OCI-LY7 (cell line): ENCODE measurements around the gene ADGRF1. TPM values are rescaled to one million over a fixed set of nuclear protein-coding genes. Genes with fewer than 3 reads are reported as not detected.

ENCODE experiments used
- BruUV-seq: library from RNA; stranded (reverse); fragments of 400-500 nt; replicated peaks from 2 replicates; lab custom pipeline; 2021; lab: Mats Ljungman, UMichigan
- CTCF ChIA-PET: fragments of 300-600 bp; sonication (Branson Sonifier 250); formaldehyde crosslinking; loops from one replicate; lab custom pipeline; 2022; ENCODE audit warnings: antibody characterized with exemption; ENCODE audit not compliant: unreplicated experiment; lab: Charles Lee
- POLR2A ChIA-PET: fragments of 300-600 bp; sonication (Branson Sonifier 250); formaldehyde crosslinking; loops from one replicate; lab custom pipeline; 2022; ENCODE audit warnings: antibody characterized with exemption; lab: Charles Lee
- DNase-seq: peaks from one replicate; pipeline ENCODE4 v3.0.0-alpha.2; 2015; ENCODE audit warnings: low spot score
- H2AFZ ChIP-seq: fragments of 200-600 bp; sonication (generic), shearing (Covaris generic); 2 replicates; pipeline ENCODE4 v1.6.1; 2014; ENCODE audit warnings: mild to moderate bottlenecking, antibody characterized with exemption, low read length, moderate library complexity
- H3K27ac ChIP-seq: fragments of 200-600 bp; sonication (generic); 2 replicates; pipeline ENCODE4 v1.5.1; 2014; ENCODE audit warnings: mixed run types, low read depth, mild to moderate bottlenecking, moderate library complexity, low read length, inconsistent platforms; ENCODE audit not compliant: poor library complexity, severe bottlenecking
- H3K36me3 ChIP-seq: fragments of 200-600 bp; sonication (generic); 2 replicates; pipeline ENCODE4 v1.6.1; 2014; ENCODE audit warnings: mild to moderate bottlenecking, antibody characterized with exemption, low read length, moderate library complexity, mixed read lengths; ENCODE audit not compliant: insufficient read depth
- H3K4me1 ChIP-seq: fragments of 200-600 bp; sonication (generic); 2 replicates; pipeline ENCODE4 v1.5.1; 2014; ENCODE audit warnings: mild to moderate bottlenecking, low read length; ENCODE audit not compliant: insufficient read depth, poor library complexity, severe bottlenecking
- H3K4me2 ChIP-seq: fragments of 200-600 bp; sonication (generic); 2 replicates; pipeline ENCODE4 v1.6.1; 2014; ENCODE audit warnings: mild to moderate bottlenecking, low read length
- H3K4me3 ChIP-seq: fragments of 200-600 bp; sonication (generic); 2 replicates; pipeline ENCODE4 v1.5.1; 2014; ENCODE audit warnings: mild to moderate bottlenecking, low read depth, low read length; ENCODE audit not compliant: poor library complexity, severe bottlenecking
- H3K79me2 ChIP-seq: fragments of 200-600 bp; sonication (generic); 2 replicates; pipeline ENCODE4 v1.6.1; 2016; ENCODE audit warnings: low read depth, mild to moderate bottlenecking, low read length, moderate library complexity, mixed read lengths; ENCODE audit not compliant: insufficient read depth
- H3K9me2 ChIP-seq: fragments of 200-600 bp; sonication (generic); 2 replicates; pipeline ENCODE4 v1.6.1; 2016; ENCODE audit warnings: mild to moderate bottlenecking, low read length, mixed read lengths; ENCODE audit not compliant: insufficient read depth
- H3K9me3 ChIP-seq: fragments of 200-600 bp; sonication (generic); 2 replicates; pipeline ENCODE4 v1.6.1; 2014; ENCODE audit warnings: mild to moderate bottlenecking, mixed run types, low read length, mixed read lengths
- H4K20me1 ChIP-seq: fragments of 200-600 bp; sonication (generic); 2 replicates; pipeline ENCODE4 v1.6.1; 2014; ENCODE audit warnings: mild to moderate bottlenecking, antibody characterized with exemption, low read length, moderate library complexity, mixed read lengths; ENCODE audit not compliant: insufficient read depth
- EZH2phosphoT487 ChIP-seq: fragments of 200-600 bp; sonication (generic); IDR thresholded peaks from 2 replicates; pipeline ENCODE4 v1.6.1; 2018; ENCODE audit warnings: low read depth, borderline replicate concordance, mild to moderate bottlenecking, mixed run types, antibody characterized with exemption, low read length, moderate library complexity, mixed read lengths
- intact Hi-C: fragments of 100-400 bp; cut with micrococcal nuclease; formaldehyde crosslinking; loops from one replicate; pipeline ENCODE4 v1.10.0; 2022; ENCODE audit not compliant: unreplicated experiment
- total RNA-seq, 2 experiments: library from RNA; depleted of rRNA in 1 of 2; stranded (reverse); fragments of >200 nt in 1 of 2; shearing (Covaris generic) in 1 of 2; gene quantifications; 2 replicates each; pipeline ENCODE4 v1.2.3, GENCODE V29; 2014 to 2022
- TF ChIP-seq, protein P1 (sequence below): fragments of 200-600 bp; sonication (generic); conservative IDR thresholded peaks from 2 replicates; pipeline ENCODE4 v1.5.1; 2014; ENCODE audit warnings: mild to moderate bottlenecking, antibody characterized with exemption, low read length, moderate library complexity, mixed read lengths

The ADGRF1 gene
- total RNA-seq, 2 experiments from 2014 or later: not detected

DNA sequence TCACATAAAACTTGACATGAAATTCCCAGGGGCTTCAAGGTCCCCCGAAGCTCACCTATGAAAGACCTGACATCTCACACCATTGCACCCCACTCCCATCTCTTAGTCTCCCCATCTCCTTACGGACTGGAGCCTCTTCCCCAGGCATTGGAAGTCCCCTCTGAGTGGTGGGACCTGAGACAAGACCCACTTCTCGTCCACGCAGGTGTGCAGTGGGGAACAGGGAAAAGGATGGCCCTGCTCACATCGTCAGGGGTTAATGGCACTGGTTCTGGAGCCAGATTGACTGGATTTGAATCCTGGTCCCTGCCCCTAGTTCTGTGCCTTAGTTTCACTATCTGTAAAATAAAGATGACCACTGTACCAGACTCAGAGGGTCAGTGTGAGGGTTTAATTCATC is 15.5 kb downstream of the ADGRF1 start:
- no peak overlapping the region for H3K4me3 ChIP-seq
- no peaks in the 10 kb centered on the region for H3K79me2 ChIP-seq
- BruUV-seq: no TSS peak
- H3K4me1 ChIP-seq: no peaks in the 10 kb centered on the region
- no peaks in the 10 kb centered on the region for H3K9me3 ChIP-seq
- H2AFZ ChIP-seq: no peak overlapping the region
- no peaks in the 10 kb centered on the region for H4K20me1 ChIP-seq
- H3K36me3 ChIP-seq: no peaks in the 10 kb centered on the region
- H3K9me2 ChIP-seq: no peaks in the 10 kb centered on the region
- TF ChIP-seq EZH2phosphoT487: no peak
- TF ChIP-seq, protein P1, sequence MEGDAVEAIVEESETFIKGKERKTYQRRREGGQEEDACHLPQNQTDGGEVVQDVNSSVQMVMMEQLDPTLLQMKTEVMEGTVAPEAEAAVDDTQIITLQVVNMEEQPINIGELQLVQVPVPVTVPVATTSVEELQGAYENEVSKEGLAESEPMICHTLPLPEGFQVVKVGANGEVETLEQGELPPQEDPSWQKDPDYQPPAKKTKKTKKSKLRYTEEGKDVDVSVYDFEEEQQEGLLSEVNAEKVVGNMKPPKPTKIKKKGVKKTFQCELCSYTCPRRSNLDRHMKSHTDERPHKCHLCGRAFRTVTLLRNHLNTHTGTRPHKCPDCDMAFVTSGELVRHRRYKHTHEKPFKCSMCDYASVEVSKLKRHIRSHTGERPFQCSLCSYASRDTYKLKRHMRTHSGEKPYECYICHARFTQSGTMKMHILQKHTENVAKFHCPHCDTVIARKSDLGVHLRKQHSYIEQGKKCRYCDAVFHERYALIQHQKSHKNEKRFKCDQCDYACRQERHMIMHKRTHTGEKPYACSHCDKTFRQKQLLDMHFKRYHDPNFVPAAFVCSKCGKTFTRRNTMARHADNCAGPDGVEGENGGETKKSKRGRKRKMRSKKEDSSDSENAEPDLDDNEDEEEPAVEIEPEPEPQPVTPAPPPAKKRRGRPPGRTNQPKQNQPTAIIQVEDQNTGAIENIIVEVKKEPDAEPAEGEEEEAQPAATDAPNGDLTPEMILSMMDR: no peak
- no peak overlapping the region for H3K27ac ChIP-seq
- intact Hi-C loops: no loop called here
- ChIA-PET POLR2A (no interaction called here), CTCF (no interaction called here)
- H3K4me2 ChIP-seq: no peak overlapping the region
- no peak for DNase-seq

DNA sequence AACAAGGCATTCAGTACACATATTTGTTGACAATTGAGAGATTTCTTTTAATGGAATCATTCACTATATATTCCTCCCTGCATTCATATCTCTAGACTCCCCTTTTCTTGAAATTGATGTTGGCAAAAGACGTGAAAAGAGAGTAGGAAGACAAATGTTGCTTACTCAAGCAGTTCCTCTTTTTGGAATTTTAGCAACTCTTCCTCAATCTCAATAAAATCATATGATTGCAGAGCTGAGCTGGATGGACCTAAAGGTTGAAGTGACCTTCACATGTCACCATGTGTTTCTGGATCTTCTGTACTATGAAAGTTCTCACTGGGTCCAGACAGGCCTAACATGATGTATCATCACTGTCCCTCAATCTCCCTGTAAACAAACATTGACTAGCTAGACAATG is 18.6 kb downstream of the ADGRF1 start:
- BruUV-seq: no TSS peak
- Histone ChIP-seq H4K20me1 (no peaks in the 10 kb centered on the region), H3K36me3 (no peaks in the 10 kb centered on the region), H3K4me3 (no peak overlapping the region), H3K9me3 (no peaks in the 10 kb centered on the region), H3K27ac (no peak overlapping the region), H3K4me1 (no peaks in the 10 kb centered on the region), H2AFZ (no peak overlapping the region), H3K9me2 (no peaks in the 10 kb centered on the region), H3K4me2 (no peak overlapping the region), H3K79me2 (no peaks in the 10 kb centered on the region)
- intact Hi-C loops: no loop called here
- no peak for TF ChIP-seq EZH2phosphoT487
- TF ChIP-seq, protein P1: no peak
- no peak for DNase-seq
- ChIA-PET CTCF (no interaction called here), POLR2A (interaction anchor here (0.5 to 1.7 kb wide), 2 partner anchors 8 to 80 kb away, joined by 4 read pairs; no protein-coding TSS in a partner anchor)

DNA sequence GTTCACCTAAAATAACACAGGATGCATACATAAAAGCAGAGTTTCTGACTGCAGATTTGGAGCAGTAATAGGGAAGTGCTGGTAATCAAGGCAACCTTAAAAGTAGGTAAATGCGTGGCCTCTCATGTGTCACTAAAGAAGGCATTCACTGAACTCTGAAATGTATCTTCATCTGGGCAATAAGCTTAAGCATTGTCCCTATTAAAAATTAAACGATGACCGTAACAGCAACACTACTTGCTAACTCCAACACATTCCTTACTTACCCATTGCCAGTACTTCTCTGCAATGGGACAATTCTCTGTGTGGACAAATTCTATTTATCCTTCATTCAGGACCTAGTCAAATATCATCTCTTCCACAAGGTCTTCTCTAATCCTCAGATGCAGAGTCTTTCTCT is 19.9 kb downstream of the ADGRF1 start:
- no peak for DNase-seq
- no peak overlapping the region for H2AFZ ChIP-seq
- H3K4me3 ChIP-seq: no peak overlapping the region
- no peaks in the 10 kb centered on the region for H3K4me1 ChIP-seq
- POLR2A ChIA-PET: interaction anchor here (0.7 to 1.7 kb wide), 3 partner anchors 9 to 25 kb away, joined by 3 to 4 read pairs (median 4); no protein-coding TSS in a partner anchor
- H3K9me3 ChIP-seq: no peaks in the 10 kb centered on the region
- H3K27ac ChIP-seq: no peak overlapping the region
- no peak overlapping the region for H3K4me2 ChIP-seq
- no peaks in the 10 kb centered on the region for H3K36me3 ChIP-seq
- intact Hi-C loops: no loop called here
- H4K20me1 ChIP-seq: no peaks in the 10 kb centered on the region
- no peaks in the 10 kb centered on the region for H3K79me2 ChIP-seq
- H3K9me2 ChIP-seq: no peaks in the 10 kb centered on the region
- CTCF ChIA-PET: no interaction called here
- TF ChIP-seq, protein P1: no peak
- no peak for TF ChIP-seq EZH2phosphoT487
- no TSS peak for BruUV-seq
